Body of pancreas (tissue), 4 donors: ENCODE results near the gene RIMS4. TPM values are rescaled to one million over a fixed set of nuclear protein-coding genes. Genes with fewer than 3 reads are reported as not detected.

Source experiments
- ATAC-seq: fragments of 150-250 bp; one replicate; pipeline ENCODE4 v1.9.1; 2016
- DNase-seq, 4 donors: peaks; one replicate each; pipeline ENCODE4 v3.0.0-alpha.2; 2019
- H3K27ac ChIP-seq, 4 donors: fragments of 200-600 bp; sonication (generic); 1 replicate in 3 of 4; 2 replicates in 1 of 4; pipeline versions ENCODE4 v1.5.1 to v1.6.1; 2016 to 2019; ENCODE audit warnings: mild to moderate bottlenecking in 1 of 4, mixed read lengths in 1 of 4, moderate library complexity in 1 of 4
- H3K27me3 ChIP-seq, 2 donors: fragments of 200-600 bp; sonication (generic); one replicate each; pipeline ENCODE4 v1.6.0; 2016; ENCODE audit warnings: mild to moderate bottlenecking in 1 of 2
- H3K36me3 ChIP-seq, 2 donors: fragments of 200-600 bp; sonication (generic); replicated peaks in 1 of 2; 2 replicates each; pipeline ENCODE4 v1.5.1; 2016; ENCODE audit warnings: low read depth in 2 of 2; ENCODE audit not compliant: insufficient read depth in 1 of 2
- H3K4me1 ChIP-seq: fragments of 200-600 bp; sonication (generic); one replicate; pipeline ENCODE4 v1.6.0; 2016
- H3K4me3 ChIP-seq, 2 donors: fragments of 200-600 bp; sonication (generic); 1 replicate in 1 of 2; 2 replicates in 1 of 2; pipeline ENCODE4 v1.5.1; 2016 to 2019
- H3K9me3 ChIP-seq, 3 donors: fragments of 200-600 bp; sonication (generic); 1 replicate in 2 of 3; 2 replicates in 1 of 3; pipeline ENCODE4 v1.5.1; 2016
- POLR2A ChIP-seq, 3 donors: fragments of 450-650 bp; IDR thresholded peaks; one replicate each; pipeline ENCODE4 v1.6.1; 2016; ENCODE audit warnings: antibody characterized with exemption in 3 of 3, mild to moderate bottlenecking in 2 of 3
- WGBS, 2 donors: methylation state at CpG; one replicate each; pipeline ENCODE4 v1.1.5; 2017; 5-methylcytosine and 5-hydroxymethylcytosine counted together
- intact Hi-C: fragments of 100-400 bp; cut with DNase I; formaldehyde crosslinking; loops from one replicate; pipeline ENCODE4 v1.15.1; 2023
- total RNA-seq, 2 donors: library from RNA; depleted of rRNA; stranded (reverse); fragments of >200 nt; gene quantifications; one replicate each; pipeline ENCODE4 v1.1.0, GENCODE V29; 2016
- TF ChIP-seq, protein P1 (sequence below), 7 experiments: fragments of 450-650 bp in 4 of 7; fragments of 200-600 bp in 3 of 7; sonication (generic) in 3 of 7; IDR thresholded peaks; one replicate each; pipeline ENCODE4 v1.5.1; 2016 to 2019; ENCODE audit warnings: antibody characterized with exemption in 7 of 7

Gene RIMS4
- total RNA-seq, 2 donors from 2014 or later: 0.26 TPM; not detected in 1

DNA sequence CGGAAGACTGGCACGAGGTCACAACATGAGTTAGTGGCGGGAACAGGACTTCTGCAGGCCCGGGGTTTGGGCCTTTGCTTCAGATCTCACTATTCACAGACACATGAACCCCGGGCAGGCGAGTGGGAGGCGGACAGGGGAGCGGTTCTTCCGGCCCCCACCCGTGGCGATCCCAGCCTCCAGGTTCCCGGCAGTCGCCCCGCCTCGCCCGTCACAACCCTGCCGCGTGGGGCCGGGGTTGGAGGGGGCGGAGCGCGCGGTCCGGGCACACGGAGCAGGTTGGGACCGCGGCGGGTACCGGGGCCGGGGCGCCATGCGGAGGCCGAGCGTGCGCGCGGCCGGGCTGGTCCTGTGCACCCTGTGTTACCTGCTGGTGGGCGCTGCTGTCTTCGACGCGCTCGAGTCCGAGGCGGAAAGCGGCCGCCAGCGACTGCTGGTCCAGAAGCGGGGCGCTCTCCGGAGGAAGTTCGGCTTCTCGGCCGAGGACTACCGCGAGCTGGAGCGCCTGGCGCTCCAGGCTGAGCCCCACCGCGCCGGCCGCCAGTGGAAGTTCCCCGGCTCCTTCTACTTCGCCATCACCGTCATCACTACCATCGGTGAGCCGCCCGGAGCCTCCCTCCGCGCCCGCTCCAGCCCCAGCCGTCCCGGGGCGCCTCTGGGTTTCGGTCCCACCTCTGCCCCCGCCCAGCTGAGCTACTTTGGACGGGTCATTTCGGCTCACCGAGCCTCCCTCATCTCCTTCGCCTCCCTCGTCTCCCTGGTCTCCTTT is 64.6 kb downstream of the RIMS4 start, which contains the start of gene KCNK15:
Gene KCNK15, plus strand, starts transcription at position 268 of the 769 bp plus-strand sequence. Its CDS starts 46 bp downstream, at position 314.
- DNase-seq (peak; percentile 28 to 50 (median 38)), ATAC-seq (peak; percentile 47)
- H3K27ac ChIP-seq: peak within 1 kb of the TSS in 3 of 4 donors; percentile 41 to 75 (median 71)
- no peaks in the 10 kb centered on the region for H3K36me3 ChIP-seq
- 1 to 6% methylated on average over 23 to 68 of the region's 81 CpGs for WGBS, 2 donors
- H3K27me3 ChIP-seq: no peaks in the 10 kb centered on the region
- peak within 1 kb of the TSS; percentile 16 to 19 for H3K4me3 ChIP-seq
- intact Hi-C loops: no loop called here
- TF ChIP-seq, protein P1, sequence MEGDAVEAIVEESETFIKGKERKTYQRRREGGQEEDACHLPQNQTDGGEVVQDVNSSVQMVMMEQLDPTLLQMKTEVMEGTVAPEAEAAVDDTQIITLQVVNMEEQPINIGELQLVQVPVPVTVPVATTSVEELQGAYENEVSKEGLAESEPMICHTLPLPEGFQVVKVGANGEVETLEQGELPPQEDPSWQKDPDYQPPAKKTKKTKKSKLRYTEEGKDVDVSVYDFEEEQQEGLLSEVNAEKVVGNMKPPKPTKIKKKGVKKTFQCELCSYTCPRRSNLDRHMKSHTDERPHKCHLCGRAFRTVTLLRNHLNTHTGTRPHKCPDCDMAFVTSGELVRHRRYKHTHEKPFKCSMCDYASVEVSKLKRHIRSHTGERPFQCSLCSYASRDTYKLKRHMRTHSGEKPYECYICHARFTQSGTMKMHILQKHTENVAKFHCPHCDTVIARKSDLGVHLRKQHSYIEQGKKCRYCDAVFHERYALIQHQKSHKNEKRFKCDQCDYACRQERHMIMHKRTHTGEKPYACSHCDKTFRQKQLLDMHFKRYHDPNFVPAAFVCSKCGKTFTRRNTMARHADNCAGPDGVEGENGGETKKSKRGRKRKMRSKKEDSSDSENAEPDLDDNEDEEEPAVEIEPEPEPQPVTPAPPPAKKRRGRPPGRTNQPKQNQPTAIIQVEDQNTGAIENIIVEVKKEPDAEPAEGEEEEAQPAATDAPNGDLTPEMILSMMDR (IDR thresholded peaks at IDR 0.05): no peak
- peak in 2 of 3 donors; percentile 30 to 33 for TF ChIP-seq POLR2A (IDR thresholded peaks at IDR 0.05)
- H3K9me3 ChIP-seq: no peaks in the 10 kb centered on the region
- H3K4me1 ChIP-seq: peaks cover 32% of the 10 kb centered on the region

DNA sequence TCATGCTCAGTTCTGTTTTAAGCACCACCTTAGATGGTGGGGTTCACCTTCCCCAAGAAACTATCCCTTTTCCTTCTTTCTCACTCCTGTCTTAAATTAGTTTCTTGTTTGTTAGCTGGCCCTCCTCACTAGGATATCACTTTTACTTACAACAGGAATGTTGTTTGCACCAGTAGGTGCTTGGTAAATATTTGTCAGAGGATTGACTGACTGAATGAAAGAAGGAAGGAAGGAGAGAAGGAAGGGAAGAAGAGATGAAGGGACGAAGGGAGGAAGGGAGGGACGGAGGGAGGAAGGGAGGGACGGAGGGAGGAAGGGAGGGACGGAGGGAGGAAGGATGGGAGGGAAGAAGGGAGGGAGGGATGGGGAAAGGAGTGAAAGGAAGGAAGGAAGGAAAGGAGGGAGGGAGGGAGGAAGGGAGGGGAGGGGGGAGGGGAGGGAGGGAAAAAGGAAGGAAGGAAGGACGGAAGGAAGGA is 65.2 kb downstream of the RIMS4 start:
- intact Hi-C loops: no loop called here
- H3K36me3 ChIP-seq: no peaks in the 10 kb centered on the region
- H3K4me3 ChIP-seq: no peak overlapping the region
- no peak for ATAC-seq
- H3K27me3 ChIP-seq: no peaks in the 10 kb centered on the region
- 56 to 57% methylated on average over 5 of the region's 5 CpGs for WGBS, 2 donors
- H3K4me1 ChIP-seq: peaks cover 30% of the 10 kb centered on the region
- H3K9me3 ChIP-seq: no peaks in the 10 kb centered on the region
- TF ChIP-seq POLR2A (IDR thresholded peaks at IDR 0.05): no peak
- TF ChIP-seq, protein P1 (IDR thresholded peaks at IDR 0.05): no peak
- no peak for DNase-seq
- H3K27ac ChIP-seq: peak overlapping the region in 1 of 4 donors; percentile 41

DNA sequence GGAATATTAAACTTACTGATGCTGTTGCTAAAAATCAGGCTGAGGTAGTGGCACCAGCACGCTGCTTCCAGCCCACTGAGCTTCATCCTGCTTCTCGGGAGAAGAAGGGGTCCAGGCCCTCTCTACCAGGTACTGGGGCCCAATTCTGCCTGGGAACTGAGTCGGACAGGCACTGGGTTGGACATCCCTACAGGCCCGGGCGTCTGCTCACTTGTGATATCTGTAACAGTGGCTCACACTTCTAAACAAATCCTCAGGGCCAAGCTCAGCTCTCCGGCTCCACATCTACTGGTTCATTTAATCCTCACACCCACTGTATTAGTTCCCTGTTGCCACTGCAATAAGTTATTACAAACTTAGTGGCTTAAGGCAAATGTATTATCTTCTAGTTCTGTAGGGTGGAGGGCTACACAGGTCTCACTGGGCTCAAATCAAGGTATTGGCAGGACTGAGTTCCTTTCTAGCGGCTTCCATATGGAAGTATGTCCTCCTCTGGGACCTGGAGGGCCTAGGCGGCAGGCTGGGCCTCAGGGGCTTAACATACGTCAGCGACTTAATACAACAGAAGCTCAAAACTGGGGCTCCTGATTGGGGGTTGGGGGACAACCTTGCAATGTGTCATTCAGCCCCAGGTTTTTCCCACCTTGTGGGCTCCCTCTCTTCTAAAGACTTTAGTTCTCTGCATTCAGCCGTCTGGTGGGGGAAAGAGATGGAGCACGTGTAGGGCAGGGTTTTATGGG is 66.3 kb downstream of the RIMS4 start:
- Histone ChIP-seq H3K9me3 (no peaks in the 10 kb centered on the region), H3K27ac (no peak overlapping the region), H3K4me3 (no peak overlapping the region), H3K27me3 (no peaks in the 10 kb centered on the region), H3K4me1 (peaks cover 26% of the 10 kb centered on the region), H3K36me3 (no peaks in the 10 kb centered on the region)
- no peak for DNase-seq
- ATAC-seq: no peak
- WGBS, 2 donors: 90 to 96% methylated on average over 7 to 12 of the region's 12 CpGs
- TF ChIP-seq, protein P1 (IDR thresholded peaks at IDR 0.05): no peak
- TF ChIP-seq POLR2A (IDR thresholded peaks at IDR 0.05): no peak
- intact Hi-C loops: no loop called here

DNA sequence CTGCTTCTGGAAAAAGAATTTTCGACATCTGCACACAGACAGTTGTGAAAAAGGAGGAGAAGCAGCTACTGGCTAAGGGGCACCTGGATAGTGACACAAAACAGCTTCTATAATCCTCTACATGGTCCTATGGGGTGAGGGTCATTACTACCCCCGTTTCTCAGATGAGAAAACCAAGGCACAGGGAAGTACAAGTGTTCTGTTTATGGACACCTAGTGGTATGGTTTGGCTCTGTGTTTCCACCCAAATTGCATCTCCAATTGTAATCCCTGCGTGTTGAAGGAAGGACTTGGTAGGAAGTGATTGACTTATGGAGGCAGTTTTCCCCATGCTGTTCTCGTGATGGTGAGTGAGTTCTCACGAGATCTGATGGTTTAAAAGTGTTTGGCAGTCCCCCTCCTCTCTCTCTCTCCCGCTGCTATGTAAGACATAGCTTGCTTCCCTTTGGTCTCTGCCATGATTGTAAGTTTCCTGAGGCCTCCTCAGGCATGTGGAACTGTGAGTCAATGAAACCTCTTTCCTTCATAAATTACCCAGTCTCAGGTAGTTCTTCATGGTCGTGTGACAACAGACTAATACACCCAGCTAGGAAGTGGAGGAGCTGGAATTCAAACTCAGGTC is 67.2 kb downstream of the RIMS4 start:
- ATAC-seq: no peak
- H3K27ac ChIP-seq: no peak overlapping the region
- intact Hi-C loops: no loop called here

More for the DNA sequence above, 67.2 kb downstream of the RIMS4 start:
- no peaks in the 10 kb centered on the region for H3K9me3 ChIP-seq
- no peaks in the 10 kb centered on the region for H3K36me3 ChIP-seq
- no peak overlapping the region for H3K4me3 ChIP-seq
- no peaks in the 10 kb centered on the region for H3K27me3 ChIP-seq
- DNase-seq: no peak
- 53 to 61% methylated on average over 7 of the region's 7 CpGs for WGBS, 2 donors
- H3K4me1 ChIP-seq: peaks cover 26% of the 10 kb centered on the region
- no peak for TF ChIP-seq POLR2A (IDR thresholded peaks at IDR 0.05)
- TF ChIP-seq, protein P1 (IDR thresholded peaks at IDR 0.05): no peak
